Aorta (tissue), 5 donors: ENCODE results near the gene CFAP61. TPM values are rescaled to one million over a fixed set of nuclear protein-coding genes. Genes with fewer than 3 reads are reported as not detected.

ENCODE experiments used
- ATAC-seq: fragments of 200-7000 bp; cut with Tn5 transposase; one replicate; pipeline ENCODE4 v1.9.1; 2022; ENCODE audit warnings: moderate library complexity; ENCODE audit not compliant: low FRiP score
- DNase-seq, 2 donors: peaks; one replicate each; pipeline ENCODE4 v3.0.0-alpha.2; 2020
- H3K27ac ChIP-seq, 2 donors: one replicate each; pipeline ENCODE4 v1.5.1; 2013; ENCODE audit warnings: low read length in 2 of 2, mild to moderate bottlenecking in 2 of 2, moderate library complexity in 2 of 2, control low read depth in 1 of 2, inconsistent platforms in 1 of 2, low read depth in 1 of 2
- H3K27me3 ChIP-seq, 2 donors: one replicate each; pipeline ENCODE4 v1.6.1; 2013; ENCODE audit warnings: control low read depth in 1 of 2, low read length in 1 of 2, mild to moderate bottlenecking in 1 of 2, moderate library complexity in 1 of 2; ENCODE audit not compliant: insufficient read depth in 2 of 2, control insufficient read depth in 1 of 2
- H3K36me3 ChIP-seq, 2 donors: one replicate each; pipeline ENCODE4 v1.6.1; 2013; ENCODE audit warnings: control low read depth in 1 of 2, low read length in 1 of 2, mild to moderate bottlenecking in 1 of 2; ENCODE audit not compliant: insufficient read depth in 2 of 2, control insufficient read depth in 1 of 2
- H3K4me1 ChIP-seq, 2 donors: one replicate each; pipeline ENCODE4 v1.6.1; 2013; ENCODE audit warnings: low read length in 2 of 2, control low read depth in 1 of 2, mild to moderate bottlenecking in 1 of 2, moderate library complexity in 1 of 2; ENCODE audit not compliant: insufficient read depth in 2 of 2, control insufficient read depth in 1 of 2
- H3K4me3 ChIP-seq, 2 donors: one replicate each; pipeline ENCODE4 v1.5.1; 2013; ENCODE audit warnings: low read length in 2 of 2, control low read depth in 1 of 2, mild to moderate bottlenecking in 1 of 2
- H3K9me3 ChIP-seq: one replicate; pipeline ENCODE4 v1.6.1; 2013; ENCODE audit warnings: mild to moderate bottlenecking, low read length; ENCODE audit not compliant: control insufficient read depth
- WGBS, 2 donors: extraction: QIAGEN DNeasy Blood & Tissue Kit; methylation state at CpG; one replicate each; pipeline ENCODE4 v1.1.7; 2013; 5-methylcytosine and 5-hydroxymethylcytosine counted together
- intact Hi-C, 2 donors: fragments of 100-400 bp; cut with DNase I; formaldehyde crosslinking; loops; one replicate each; pipeline versions ENCODE4 v1.14.2 to v1.15.0; 2022
- polyA plus RNA-seq, 2 donors: library from polyadenylated mRNA; stranded (reverse); fragments of 200-250 nt; gene quantifications; one replicate each; pipeline ENCODE4 v1.2.3, GENCODE V29; 2013
- total RNA-seq, 2 donors: library from RNA; stranded (reverse); fragmentation: NEBNext Ultra II Directional; extraction: Animal tissue kit (Norgen Biotek cat#: 25700); gene quantifications; one replicate each; pipeline ENCODE4 v1.2.1, GENCODE V29; 2021
- donor health status: healthy with polysubstance abuse.
- donor health status: Bipolar disorder and iron deficiency.
- donor health status: DM: no; HTN: no; CAD: no.
- donor health status: DM: no; HTN: no; CAD: no.
- donor health status: DM: yes; HTN: yes; CAD: no.

The CFAP61 gene
- total and polyA plus RNA-seq, 4 donors, result 0.18 to 2.0 (median 0.91) TPM; not detected in 1

- 70 to 78% methylated on average over 20 of the region's 20 CpGs for WGBS, 2 donors
- Histone ChIP-seq H3K27ac (no peak overlapping the region), H3K36me3 (no peaks in the 10 kb centered on the region), H3K4me1 (no peaks in the 10 kb centered on the region), H3K9me3 (no peaks in the 10 kb centered on the region), H3K4me3 (no peak overlapping the region), H3K27me3 (no peaks in the 10 kb centered on the region)
- DNase-seq, result no peak
- intact Hi-C loops, result no loop called here
- ATAC-seq, result no peak
Observed at GRCh38 chr20:20393207-20394120, 341.1 kb downstream of the CFAP61 start.

GRCh38 chr20:20395087-20395486 lies 342.8 kb downstream of the CFAP61 start:
- DNase-seq (no peak), ATAC-seq (no peak)
- Histone ChIP-seq H3K36me3 (no peaks in the 10 kb centered on the region), H3K4me1 (no peaks in the 10 kb centered on the region), H3K27ac (no peak overlapping the region), H3K9me3 (no peaks in the 10 kb centered on the region), H3K4me3 (no peak overlapping the region), H3K27me3 (no peaks in the 10 kb centered on the region)
- intact Hi-C loops, result no loop called here
- WGBS, 2 donors, result 92 to 96% methylated on average over 12 of the region's 12 CpGs

- DNase-seq, result no peak
Observed at GRCh38 chr20:20395903-20396568, 343.7 kb downstream of the CFAP61 start.

DNA sequence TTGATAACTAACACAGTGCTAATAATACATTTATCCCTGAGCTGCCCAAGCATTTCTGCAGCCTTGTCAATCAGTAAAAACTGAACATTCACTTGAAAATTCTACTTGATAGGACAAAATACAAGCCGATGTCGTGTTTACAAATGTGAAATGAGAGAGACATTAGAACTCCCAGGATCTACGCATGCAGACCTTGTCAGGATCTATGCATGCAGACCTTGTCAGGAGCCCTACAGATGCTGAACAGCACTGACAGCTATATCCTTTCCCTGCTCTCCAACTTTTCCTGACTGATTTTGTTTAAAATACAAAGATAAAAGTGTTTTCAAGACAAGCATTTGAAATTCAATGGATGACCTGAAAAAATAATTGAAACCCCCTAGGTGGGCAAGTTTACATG lies 344.5 kb downstream of the CFAP61 start:
- intact Hi-C loops, result no loop called here
- Histone ChIP-seq H3K4me1 (no peaks in the 10 kb centered on the region), H3K9me3 (no peaks in the 10 kb centered on the region), H3K36me3 (no peaks in the 10 kb centered on the region), H3K27me3 (no peaks in the 10 kb centered on the region), H3K4me3 (no peak overlapping the region), H3K27ac (no peak overlapping the region)
- ATAC-seq, result no peak
- WGBS, 2 donors, result 94 to 97% methylated on average over 3 of the region's 3 CpGs
- no peak for DNase-seq

More at GRCh38 chr20:20395903-20396568, 343.7 kb downstream of the CFAP61 start:
- Histone ChIP-seq H3K4me1 (no peaks in the 10 kb centered on the region), H3K36me3 (no peaks in the 10 kb centered on the region), H3K4me3 (no peak overlapping the region), H3K9me3 (no peaks in the 10 kb centered on the region), H3K27ac (no peak overlapping the region), H3K27me3 (no peaks in the 10 kb centered on the region)
- 82 to 88% methylated on average over 26 to 29 of the region's 29 CpGs for WGBS, 2 donors
- ATAC-seq, result no peak
- intact Hi-C loops, result no loop called here

DNA sequence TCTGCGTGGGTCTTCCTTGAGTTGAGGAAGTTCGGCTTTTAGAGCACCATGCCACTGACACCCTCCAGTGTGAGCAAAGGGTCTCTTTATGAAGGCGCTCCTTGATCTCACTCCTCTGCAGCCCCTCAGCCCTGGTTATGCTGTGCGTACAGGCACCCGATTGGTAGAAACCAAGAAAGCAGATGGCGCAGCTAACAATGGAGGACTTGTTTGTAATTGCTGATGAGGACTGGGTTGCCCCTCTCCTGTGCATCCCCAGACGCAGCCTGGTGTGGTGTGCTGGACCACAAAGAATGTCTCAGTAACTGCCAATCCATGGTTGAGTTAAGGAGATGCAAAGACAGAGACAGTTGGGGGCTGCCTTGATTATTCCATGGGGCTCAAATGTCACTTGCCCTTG lies 345.8 kb downstream of the CFAP61 start:
- H3K36me3 ChIP-seq, result no peaks in the 10 kb centered on the region
- DNase-seq, result no peak
- no peaks in the 10 kb centered on the region for H3K27me3 ChIP-seq
- intact Hi-C loops, result no loop called here
- no peak for ATAC-seq
- no peaks in the 10 kb centered on the region for H3K9me3 ChIP-seq
- H3K27ac ChIP-seq, result no peak overlapping the region
- no peaks in the 10 kb centered on the region for H3K4me1 ChIP-seq
- WGBS, 2 donors, result 93 to 97% methylated on average over 7 of the region's 7 CpGs
- no peak overlapping the region for H3K4me3 ChIP-seq

- intact Hi-C loops, result no loop called here
- no peak for DNase-seq
- H3K36me3 ChIP-seq, result no peaks in the 10 kb centered on the region
Observed at GRCh38 chr20:20399531-20400500, 347.5 kb downstream of the CFAP61 start.

DNA sequence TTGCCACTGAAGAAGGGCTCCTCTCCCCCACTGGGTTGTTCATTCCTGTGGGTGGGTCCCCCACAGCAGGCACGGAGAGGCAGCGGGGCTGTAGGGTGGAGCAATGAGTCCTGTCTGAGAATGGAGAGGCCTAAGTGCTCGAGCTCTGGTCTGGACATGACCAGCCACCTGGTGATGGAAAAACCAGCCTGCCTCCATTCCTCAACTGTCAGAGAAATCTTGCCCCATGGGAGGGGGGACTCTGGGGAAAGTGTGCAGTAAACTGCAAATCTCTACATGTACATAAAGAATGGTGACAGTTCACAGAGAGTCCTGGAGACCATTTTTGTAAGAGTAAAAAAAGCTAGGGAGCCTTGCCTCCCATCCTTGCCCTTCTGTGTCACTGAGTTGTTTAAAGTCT lies 349.7 kb downstream of the CFAP61 start:
- DNase-seq (no peak), ATAC-seq (no peak)
- Histone ChIP-seq H3K36me3 (no peaks in the 10 kb centered on the region), H3K4me3 (no peak overlapping the region), H3K4me1 (no peaks in the 10 kb centered on the region), H3K9me3 (no peaks in the 10 kb centered on the region), H3K27ac (no peak overlapping the region), H3K27me3 (no peaks in the 10 kb centered on the region)
- 74 to 84% methylated on average over 3 of the region's 3 CpGs for WGBS, 2 donors
- intact Hi-C loops, result no loop called here

More at GRCh38 chr20:20399531-20400500, 347.5 kb downstream of the CFAP61 start:
- no peaks in the 10 kb centered on the region for H3K9me3 ChIP-seq
- no peak overlapping the region for H3K27ac ChIP-seq
- no peaks in the 10 kb centered on the region for H3K4me1 ChIP-seq
- H3K4me3 ChIP-seq, result no peak overlapping the region
- no peak for ATAC-seq
- WGBS, 2 donors, result 90 to 91% methylated on average over 13 of the region's 13 CpGs
- H3K27me3 ChIP-seq, result no peaks in the 10 kb centered on the region

DNA sequence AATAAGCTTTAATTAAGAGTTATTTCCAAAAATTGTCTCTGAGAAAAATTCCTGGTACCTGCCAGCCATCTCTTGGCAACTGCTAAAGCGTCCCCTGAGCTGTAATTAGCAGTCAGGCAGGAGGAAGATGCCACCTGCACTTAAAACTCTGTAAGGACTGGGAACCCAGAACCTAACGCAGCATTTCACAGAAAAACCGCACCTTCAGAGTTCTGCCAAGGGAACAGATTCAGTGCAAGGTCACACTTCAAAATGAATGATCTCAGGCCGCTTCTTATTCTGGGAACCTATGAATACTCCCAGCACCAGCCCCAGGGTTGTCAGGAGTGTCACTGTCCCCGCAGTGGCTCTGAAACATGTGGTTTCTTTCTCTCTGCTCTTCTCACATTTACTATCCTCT lies 352.3 kb downstream of the CFAP61 start:
- intact Hi-C loops, result no loop called here
- WGBS, 2 donors, result 94 to 98% methylated on average over 5 of the region's 5 CpGs

More for the DNA sequence above, 352.3 kb downstream of the CFAP61 start:
- no peaks in the 10 kb centered on the region for H3K9me3 ChIP-seq
- no peaks in the 10 kb centered on the region for H3K36me3 ChIP-seq
- no peaks in the 10 kb centered on the region for H3K4me1 ChIP-seq
- ATAC-seq (no peak), DNase-seq (no peak)
- no peaks in the 10 kb centered on the region for H3K27me3 ChIP-seq
- H3K4me3 ChIP-seq, result no peak overlapping the region
- H3K27ac ChIP-seq, result no peak overlapping the region
